ENCODE data around the gene UTP4. TPM values are rescaled to one million over a fixed set of nuclear protein-coding genes. Genes with fewer than 3 reads are reported as not detected.
A peak's percentile ranks its signal among the peaks of the same experiment; 100 is the strongest.

Gene UTP4
- total RNA-seq, 1 donor from 2014 or later: 16.3 TPM

- no peak for DNase-seq (ENCODE audit: low read depth)
- no peak for TF ChIP-seq CTCF (conservative IDR thresholded peaks at IDR 0.05; ENCODE audit: low read depth, low read length)
- no peak overlapping the region for H3K4me3 ChIP-seq (ENCODE audit: low read depth, low read length)
These were observed 21.1 kb upstream of the UTP4 start for GRCh38 chr16:69111216-69111875.

- no peak for DNase-seq (ENCODE audit: low read depth)
- TF ChIP-seq CTCF (conservative IDR thresholded peaks at IDR 0.05; ENCODE audit: low read depth, low read length): no peak
- H3K4me3 ChIP-seq (ENCODE audit: low read depth, low read length): no peak overlapping the region
These were observed 20.6 kb upstream of the UTP4 start for GRCh38 chr16:69111876-69112230.

- DNase-seq (ENCODE audit: low read depth): no peak
- TF ChIP-seq CTCF (conservative IDR thresholded peaks at IDR 0.05; ENCODE audit: low read depth, low read length): peak; percentile 86
- no peak overlapping the region for H3K4me3 ChIP-seq (ENCODE audit: low read depth, low read length)
These were observed 19.9 kb upstream of the UTP4 start for GRCh38 chr16:69112285-69113129.

- no peak for DNase-seq (ENCODE audit: low read depth)
- no peak overlapping the region for H3K4me3 ChIP-seq (ENCODE audit: low read depth, low read length)
- TF ChIP-seq CTCF (conservative IDR thresholded peaks at IDR 0.05; ENCODE audit: low read depth, low read length): no peak
These were observed 19.2 kb upstream of the UTP4 start for GRCh38 chr16:69113216-69113615.

- no peak for DNase-seq (ENCODE audit: low read depth)
- H3K4me3 ChIP-seq (ENCODE audit: low read depth, low read length): no peak overlapping the region
- TF ChIP-seq CTCF (conservative IDR thresholded peaks at IDR 0.05; ENCODE audit: low read depth, low read length): no peak
These were observed 18.0 kb upstream of the UTP4 start for GRCh38 chr16:69114346-69114975.

GRCh38 chr16:69114976-69115355 lies 17.5 kb upstream of the UTP4 start:
- no peak for TF ChIP-seq CTCF (conservative IDR thresholded peaks at IDR 0.05; ENCODE audit: low read depth, low read length)
- DNase-seq (ENCODE audit: low read depth): no peak
- H3K4me3 ChIP-seq (ENCODE audit: low read depth, low read length): no peak overlapping the region
